ENCODE data around the gene CHSY1. TPM values are rescaled to one million over a fixed set of nuclear protein-coding genes. Genes with fewer than 3 reads are reported as not detected.

Gene CHSY1
- polyA plus RNA-seq, 1 donor: 35.7 TPM

- DNase-seq: no peak
These were observed 82.9 kb downstream of the CHSY1 start for GRCh38 chr15:101168898-101169494.

DNA sequence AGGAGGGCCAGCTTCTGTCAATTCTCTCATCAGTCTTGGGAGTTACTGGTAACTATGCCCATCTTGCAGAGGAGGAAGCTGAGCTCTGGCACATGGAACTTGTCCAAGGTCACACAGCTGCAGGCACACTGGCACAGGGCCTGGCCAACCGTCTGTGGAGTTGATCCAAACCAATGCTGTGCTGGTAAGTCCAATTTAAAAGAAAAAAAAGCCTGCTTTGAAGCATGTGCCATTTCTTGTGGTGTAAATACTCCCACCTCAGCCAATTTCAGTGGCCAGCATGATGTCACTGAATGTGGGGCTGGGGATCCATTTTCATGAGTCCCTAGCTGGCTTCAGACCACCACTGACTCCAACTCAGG lies 83.4 kb downstream of the CHSY1 start:
- no peak for DNase-seq

DNA sequence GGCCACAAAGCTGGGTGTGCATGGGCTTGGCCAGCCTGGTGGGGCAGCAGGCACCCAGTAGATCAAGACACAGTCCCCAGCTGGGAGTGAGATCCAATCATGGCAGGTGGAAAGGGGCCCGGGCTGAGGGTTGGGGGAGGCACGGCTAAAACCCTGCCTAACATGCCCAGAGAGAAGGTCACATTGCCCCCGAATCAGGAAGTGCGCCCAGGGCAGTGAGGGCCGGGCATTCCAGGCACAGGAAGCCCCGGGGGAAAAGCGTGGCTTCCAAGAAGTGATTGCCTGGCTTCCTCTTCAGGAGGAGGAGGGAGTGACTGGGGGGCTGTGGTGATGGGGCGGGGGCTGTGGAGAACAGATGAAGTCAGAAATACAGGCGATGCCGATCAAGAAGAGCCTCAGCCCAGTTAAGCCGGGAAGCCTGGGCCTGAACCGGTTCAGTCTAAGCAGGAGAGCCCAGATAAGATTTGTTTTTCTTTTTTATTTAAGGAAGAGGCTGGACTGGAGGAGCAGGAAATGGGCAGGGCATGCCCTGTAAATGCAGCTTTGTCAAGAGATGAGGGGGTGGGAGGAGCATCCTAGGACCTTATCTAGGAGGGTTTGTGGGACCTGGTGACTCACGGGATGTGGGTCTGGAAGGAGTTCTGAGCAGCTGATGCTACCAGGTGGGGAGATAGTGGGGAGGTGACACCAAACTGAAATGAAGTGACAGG lies 83.9 kb downstream of the CHSY1 start:
- no peak for DNase-seq

GRCh38 chr15:101167411-101167752 lies 84.5 kb downstream of the CHSY1 start:
- DNase-seq: no peak

DNA sequence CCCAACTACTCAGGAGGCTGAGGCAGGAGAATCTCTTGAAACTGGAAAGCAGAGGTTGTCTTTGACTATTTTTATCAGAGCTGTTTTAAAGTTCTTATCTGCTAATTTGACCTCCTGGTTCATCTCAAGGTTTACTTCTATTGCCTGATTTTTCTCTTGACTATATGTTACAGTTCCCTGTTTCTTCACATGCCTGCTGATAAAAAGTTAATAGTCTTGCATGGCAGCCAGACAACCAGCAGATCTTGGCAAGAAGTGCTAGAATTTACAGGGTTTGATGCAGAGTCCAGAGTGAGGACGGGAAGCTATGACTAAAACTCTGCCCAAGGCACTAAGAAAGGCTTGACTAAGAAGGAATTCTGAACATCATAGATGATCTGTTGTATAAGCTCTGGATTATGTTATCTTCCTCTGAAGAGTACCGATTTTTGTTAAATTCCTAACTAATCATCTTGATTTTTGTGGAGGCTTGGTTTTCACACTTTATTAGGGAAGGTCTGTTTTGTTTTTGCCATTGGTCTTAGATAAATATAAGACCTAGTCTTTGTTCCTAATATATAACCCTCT lies 85.9 kb downstream of the CHSY1 start:
- DNase-seq: no peak

GRCh38 chr15:101162701-101163483 lies 89.0 kb downstream of the CHSY1 start:
- DNase-seq: peak; percentile 59

- DNase-seq: no peak
These were observed 90.2 kb downstream of the CHSY1 start for GRCh38 chr15:101161656-101162055.

DNA sequence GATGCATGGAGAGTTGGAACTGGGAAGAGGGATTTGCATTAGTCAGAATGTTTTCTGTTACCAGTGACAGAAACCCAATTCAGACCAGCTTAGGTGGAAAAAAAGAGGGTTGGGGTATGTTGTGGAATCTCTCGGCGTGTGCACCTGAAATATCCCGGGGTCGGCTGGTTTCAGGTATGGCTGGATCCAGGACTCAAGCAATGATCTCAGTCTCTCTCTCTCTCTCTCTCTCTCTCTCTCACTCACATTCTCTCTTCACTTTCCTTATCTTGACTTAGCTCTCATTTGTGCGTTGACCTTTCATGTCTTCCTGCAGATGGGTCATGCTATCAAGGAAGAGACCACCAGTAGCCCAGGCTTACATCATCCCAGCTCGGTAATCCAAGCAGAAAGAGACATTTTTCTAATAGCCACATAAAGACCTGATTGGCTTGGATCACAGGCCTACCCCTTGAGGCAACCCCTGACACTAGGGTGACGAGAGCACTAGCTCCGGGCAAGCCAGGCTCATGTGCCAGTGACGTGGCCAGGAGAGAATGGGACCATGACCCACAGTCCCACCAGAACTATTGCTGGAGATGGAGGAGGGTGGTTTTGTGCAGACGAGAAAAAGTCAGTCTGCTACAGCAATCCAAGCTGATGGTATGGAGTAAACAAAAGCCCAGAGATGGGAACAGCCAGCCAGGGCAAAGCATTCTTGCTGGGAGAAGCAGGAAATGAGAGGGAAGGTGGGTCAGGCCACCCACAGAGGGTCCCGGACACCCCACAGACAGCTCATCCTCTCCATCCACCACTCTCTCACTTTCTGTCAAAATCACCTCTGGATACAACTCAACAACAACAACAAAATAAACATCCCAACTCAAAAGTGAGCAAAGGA lies 91.7 kb downstream of the CHSY1 start:
- DNase-seq: no peak

DNA sequence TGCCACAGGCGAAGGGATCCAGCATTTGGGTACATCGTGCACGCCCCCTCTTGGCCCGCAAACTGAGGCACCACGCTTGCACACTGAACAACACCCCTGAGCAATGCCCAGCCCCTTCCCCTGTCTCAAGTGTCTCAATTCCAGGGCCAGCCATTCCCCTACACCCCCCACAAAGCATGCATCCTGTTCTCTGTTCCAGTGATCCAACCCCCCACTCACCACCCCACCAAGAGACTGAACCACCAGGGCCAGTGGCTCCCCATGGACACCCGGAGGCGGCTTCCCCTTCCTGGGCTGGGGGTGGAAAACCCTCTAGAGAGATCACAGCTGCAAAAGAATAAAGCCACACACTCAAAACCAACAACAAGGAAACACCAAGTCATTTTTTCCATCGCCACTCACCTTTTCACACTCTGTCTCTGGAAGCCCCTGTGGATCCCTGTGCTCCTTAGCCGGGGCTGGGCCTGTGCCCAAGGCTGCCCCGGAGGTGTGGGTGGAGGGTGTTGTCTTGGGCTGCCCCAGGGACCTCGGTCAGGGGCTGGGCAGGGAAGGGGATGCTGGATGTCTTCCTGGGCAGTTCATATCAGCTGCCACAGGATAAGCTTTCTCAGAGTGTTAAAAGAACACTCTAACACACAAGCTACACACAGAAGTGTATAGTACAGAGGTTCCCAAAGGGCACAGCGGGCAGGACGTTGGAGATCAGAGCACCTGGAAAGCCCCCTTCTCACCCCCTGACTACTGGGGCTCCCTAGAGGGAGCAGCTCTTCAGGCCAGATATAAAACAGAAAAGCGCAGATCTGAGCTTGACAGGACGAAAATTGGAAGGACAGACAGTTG lies 92.5 kb downstream of the CHSY1 start:
- no peak for DNase-seq

DNA sequence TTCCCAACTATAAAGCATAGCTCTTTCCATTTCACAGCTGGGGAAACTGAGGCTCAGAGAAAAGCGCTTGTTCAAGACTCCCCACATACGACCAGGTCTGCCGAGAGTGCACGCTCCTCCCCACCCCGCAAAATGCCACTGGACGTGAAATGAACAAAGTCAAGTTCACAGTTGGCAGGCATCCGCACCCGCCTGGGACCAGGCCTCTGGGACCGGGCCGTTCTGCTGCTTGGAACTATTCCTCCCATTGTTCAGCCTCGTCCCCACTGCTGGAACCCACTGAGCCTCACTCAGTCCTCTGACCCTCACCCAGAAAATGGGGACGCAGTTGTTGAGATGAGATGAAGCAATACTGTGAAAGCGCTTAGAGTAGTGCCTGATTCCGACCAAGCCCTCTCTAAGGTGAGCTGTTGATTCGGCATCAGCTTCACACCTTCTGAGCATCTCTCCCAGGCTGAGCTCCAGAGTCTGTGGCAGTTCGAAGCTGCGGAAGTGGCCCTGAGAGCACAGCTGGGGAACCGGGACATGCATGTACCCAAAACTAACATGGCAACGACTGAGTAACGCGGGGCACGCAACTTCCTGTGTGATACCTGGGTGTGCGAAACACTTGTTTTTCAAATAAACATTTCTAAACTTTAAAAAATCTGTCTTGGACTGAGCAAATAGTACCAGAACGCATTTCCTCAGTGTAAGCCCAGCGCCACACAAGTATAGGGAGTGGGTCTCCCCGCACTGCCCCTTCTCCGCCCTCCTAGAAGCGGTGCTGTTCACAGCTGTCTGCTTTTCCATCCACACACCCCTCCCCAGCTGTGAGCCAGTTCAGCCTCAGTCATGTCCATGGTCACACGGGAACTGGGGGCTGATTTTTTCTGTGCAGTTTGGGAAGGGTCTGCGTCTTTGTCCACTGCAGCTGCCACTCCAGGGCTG lies 93.4 kb downstream of the CHSY1 start:
- no peak for DNase-seq

- DNase-seq: no peak
These were observed 94.1 kb downstream of the CHSY1 start for GRCh38 chr15:101157721-101158120.

DNA sequence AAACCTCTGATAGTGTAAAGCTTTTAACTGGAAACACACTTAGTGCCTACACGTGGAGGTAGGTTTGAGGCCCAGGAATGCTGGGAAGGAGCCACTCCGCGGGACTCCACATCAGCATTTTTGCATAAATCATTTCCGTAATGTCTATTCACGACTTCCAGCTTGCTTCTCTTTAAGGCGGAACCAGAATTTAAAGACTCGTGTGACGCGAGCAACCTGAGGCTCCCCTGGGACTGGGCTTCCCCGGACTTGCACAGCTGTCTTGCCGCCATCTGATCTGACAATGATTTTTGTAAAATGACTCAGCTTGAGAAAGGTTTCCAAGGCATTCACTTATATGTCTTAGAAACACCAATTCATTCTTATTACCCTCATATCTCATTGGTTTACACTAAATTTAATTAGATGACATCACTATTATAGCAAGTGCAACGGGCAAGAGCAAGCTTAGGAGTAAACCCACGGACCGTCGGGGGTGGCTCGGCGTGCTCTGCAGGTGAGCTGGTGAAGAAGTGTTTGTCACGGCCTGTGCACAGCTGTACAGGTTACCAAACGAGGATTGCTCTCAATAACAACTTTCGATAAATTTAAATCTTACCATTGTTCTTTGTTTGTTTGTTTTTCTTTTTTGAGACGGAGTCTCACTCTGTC lies 95.2 kb downstream of the CHSY1 start:
- DNase-seq: peak; percentile 67

- no peak for DNase-seq
These were observed 95.8 kb downstream of the CHSY1 start for GRCh38 chr15:101156061-101156460.

- DNase-seq: no peak
These were observed 97.8 kb downstream of the CHSY1 start for GRCh38 chr15:101153801-101154656.

DNA sequence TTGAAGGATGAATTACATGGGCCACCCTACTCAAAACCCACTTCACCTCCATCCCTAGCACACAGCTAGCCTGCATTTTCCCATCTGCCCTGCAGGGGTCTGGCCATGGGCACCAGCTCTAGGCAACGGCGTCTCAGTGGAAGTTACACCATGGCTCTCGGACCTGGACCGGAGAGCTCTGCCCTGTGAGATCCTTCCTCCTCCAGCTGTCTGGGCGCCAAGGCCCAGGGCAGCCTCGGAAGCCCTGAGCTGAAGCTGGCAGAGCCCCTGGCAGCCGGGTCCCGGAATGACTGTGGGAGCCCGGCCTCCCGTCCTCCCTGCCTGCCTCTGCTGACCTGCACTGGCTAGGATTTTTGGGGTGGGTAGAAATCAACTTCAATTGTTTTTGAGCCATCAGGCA lies 98.9 kb downstream of the CHSY1 start:
- no peak for DNase-seq

DNA sequence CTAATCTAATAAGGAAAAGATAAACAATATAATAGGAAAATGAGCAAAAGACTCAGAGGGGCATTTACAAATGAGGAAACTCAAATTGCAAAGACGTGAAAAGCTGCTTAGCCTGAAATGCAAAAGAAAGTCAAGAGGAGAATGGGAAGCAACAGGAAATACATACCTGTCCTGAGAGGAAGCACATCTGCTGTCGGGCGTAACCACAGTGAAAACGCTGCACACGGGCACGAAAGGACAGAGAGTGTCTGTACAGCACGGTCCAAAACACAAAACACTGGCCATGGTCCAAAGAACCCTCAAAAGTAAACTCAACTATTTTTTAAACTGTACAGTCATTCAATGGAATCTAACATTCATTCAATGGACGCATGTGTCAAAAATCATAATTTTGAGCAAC lies 100.6 kb downstream of the CHSY1 start:
- no peak for DNase-seq

DNA sequence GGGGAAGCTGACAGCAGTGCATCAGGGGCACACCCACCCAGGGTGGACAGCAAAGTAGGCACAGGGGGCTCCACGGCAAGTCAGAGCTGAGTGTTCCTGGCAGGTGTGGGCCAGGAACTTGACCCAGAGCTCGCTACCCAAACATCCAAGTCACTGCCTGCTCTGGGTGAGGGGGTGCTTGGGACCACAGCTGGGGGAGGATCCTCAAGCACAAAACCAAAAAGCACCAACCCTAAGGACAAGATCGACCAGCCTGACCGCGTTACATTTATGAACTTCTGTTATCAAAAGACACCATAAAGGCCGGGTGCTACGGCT lies 101.2 kb downstream of the CHSY1 start:
- no peak for DNase-seq

DNA sequence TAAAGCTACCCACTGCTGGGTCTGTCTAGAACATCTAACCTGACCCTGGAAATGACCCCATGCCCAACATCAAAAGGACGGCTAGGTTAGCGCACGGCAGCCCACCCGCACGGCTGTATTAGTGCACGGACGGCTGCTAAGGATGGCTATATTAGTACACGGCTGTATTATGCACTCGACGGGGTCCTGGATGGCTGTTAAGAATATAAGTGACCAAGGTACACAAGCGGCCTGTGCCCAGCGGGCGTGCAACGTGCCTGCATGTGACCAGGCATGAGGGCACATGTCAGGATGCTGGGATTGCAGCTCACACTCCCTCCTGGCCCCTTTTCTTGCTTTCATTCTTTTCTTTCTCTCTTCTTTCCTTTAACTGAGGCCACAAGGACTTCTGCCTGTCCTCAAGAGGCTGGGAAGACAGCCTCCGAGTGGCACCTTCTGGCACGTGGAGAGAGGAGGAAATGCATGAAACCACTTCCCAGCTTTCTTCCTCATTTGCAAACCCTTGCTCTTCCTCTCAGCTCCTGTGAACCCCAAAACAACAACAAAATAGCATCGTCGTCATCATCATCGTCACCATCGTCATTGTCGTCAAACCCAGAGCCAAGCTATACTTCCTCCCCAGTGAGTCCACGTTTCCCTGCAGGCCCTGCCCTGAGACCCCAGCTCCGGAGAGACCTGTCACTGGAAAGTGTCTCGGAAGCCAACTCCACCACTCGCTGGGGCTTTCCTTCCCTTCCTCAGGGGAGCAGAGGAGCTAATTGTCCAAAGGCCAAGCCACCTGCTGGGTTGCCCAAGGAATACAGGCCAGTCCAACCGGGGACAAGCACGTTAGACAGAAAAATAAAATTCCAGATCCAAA lies 101.8 kb downstream of the CHSY1 start:
- DNase-seq: no peak
